ENCODE results near the gene LDLR.

Gene LDLR

DNA sequence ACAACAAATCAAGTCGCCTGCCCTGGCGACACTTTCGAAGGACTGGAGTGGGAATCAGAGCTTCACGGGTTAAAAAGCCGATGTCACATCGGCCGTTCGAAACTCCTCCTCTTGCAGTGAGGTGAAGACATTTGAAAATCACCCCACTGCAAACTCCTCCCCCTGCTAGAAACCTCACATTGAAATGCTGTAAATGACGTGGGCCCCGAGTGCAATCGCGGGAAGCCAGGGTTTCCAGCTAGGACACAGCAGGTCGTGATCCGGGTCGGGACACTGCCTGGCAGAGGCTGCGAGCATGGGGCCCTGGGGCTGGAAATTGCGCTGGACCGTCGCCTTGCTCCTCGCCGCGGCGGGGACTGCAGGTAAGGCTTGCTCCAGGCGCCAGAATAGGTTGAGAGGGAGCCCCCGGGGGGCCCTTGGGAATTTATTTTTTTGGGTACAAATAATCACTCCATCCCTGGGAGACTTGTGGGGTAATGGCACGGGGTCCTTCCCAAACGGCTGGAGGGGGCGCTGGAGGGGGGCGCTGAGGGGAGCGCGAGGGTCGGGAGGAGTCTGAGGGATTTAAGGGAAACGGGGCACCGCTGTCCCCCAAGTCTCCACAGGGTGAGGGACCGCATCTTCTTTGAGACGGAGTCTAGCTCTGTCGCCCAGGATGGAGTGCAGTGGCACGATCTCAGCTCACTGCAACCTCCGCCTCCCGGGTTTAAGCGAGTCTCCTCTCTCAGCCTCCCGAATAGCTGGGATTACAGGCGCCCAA, at the start of gene LDLR:
Gene LDLR (plus strand): TSS at position 210 of the 760 bp plus-strand sequence. CDS start 86 bp downstream, at position 296.
- peak; percentile 79 for DNase-seq (ENCODE audit: low spot score)

- DNase-seq (ENCODE audit: low spot score): no peak
These were observed 48.1 kb upstream of the LDLR start for GRCh38 chr19:11041194-11041593.

- no peak for DNase-seq (ENCODE audit: low spot score)
These were observed 47.2 kb upstream of the LDLR start for GRCh38 chr19:11041966-11042627.

DNA sequence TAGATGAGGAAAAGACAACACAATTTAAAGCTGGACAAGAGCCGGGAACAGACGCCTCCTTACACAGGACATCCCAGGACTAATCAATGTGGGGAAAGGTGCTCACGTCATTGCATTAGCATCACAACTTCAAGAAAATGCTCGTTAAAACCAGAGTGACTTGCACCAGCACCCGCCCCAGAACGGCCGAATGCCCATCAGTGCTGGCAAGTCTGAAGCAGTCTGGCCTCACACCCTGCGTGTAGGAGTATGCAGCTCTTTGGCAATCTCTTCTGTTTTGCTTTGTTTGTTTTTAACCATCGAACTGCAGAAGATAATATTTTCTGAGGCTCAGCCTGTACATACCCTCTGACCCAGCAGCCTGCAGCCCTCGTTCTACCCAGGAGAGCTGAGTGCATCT, 44.8 kb upstream of the LDLR start:
- DNase-seq (ENCODE audit: low spot score): no peak

- no peak for DNase-seq (ENCODE audit: low spot score)
These were observed 43.7 kb upstream of the LDLR start for GRCh38 chr19:11045536-11045935.

DNA sequence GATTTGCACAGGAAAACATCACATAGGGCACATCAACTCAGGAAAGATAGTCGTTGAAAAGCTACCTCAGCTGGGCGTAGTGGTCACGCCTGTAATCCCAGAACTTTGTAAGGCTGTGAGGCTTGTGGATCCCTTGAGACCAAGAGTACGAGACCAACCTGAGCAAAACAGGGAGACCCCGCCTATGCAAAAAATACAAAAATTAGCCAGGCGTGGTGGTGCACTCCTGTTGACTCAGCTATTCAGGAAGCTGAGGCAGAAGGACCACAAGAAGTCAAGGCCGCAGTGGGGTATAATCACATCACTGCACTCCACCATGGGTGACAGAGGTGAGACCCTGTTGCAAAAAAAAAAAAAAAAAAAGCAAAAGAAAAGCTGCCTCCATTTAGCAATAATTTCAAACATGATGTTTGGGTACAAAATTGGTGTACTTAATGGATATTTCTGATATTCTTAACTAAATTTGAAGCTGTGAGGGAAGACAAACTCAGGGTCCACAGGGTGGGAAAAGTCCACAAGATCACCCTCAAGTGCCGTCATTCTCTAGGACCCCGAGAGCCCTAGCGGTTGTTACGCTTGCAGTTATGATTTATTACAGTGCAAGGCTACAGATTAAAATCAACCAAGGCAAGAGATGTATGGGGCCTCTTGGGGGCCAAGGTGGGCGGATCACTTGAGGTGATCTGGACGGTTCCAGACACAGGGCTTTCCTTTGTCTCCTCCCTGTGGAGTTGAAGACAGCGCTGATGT, 42.5 kb upstream of the LDLR start:
- no peak for DNase-seq (ENCODE audit: low spot score)

DNA sequence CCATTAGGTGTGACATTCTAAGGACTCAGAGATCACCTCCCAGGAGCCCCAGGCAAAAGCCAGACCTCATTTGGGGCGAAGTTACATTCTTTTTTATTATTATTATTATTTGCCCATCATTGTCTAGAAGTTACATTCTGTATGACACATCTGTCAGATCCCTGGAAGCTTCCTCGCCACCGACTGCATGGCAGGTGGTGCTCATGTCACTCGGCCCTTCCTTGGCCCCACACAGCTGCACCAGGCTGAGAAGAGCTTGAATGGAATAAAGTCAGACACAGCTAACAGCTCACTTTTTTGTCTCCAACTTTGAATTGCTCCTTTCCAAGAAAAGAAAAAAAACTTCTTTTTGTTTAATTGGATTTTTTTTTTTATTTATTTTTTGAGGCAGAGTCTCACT, 41.4 kb upstream of the LDLR start:
- DNase-seq (ENCODE audit: low spot score): no peak

- DNase-seq (ENCODE audit: low spot score): no peak
These were observed 38.7 kb upstream of the LDLR start for GRCh38 chr19:11050323-11051114.

DNA sequence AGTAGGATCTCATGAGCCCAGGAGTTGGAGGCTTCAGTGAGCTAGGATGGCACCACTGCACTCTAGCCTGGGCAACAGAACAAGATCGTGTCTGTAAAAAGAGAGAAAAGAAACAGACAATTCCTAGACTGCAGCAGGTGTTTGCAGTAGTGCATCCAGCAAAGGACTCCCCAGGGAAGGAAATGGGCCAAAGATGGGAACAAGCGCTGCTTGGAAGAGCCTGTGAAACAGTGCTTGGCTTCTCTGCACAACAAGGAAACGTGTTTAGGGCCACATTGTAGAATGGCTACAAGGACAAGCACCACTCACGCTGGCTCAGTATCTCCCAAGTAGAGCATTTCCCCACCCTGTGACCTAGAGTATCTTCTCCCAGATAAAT, 35.5 kb upstream of the LDLR start:
- DNase-seq (ENCODE audit: low spot score): no peak

GRCh38 chr19:11054200-11054599, 35.1 kb upstream of the LDLR start:
- no peak for DNase-seq (ENCODE audit: low spot score)

- no peak for DNase-seq (ENCODE audit: low spot score)
These were observed 34.6 kb upstream of the LDLR start for GRCh38 chr19:11054628-11055027.

- DNase-seq (ENCODE audit: low spot score): no peak
These were observed 30.8 kb upstream of the LDLR start for GRCh38 chr19:11058246-11059030.

GRCh38 chr19:11059511-11060358, 29.5 kb upstream of the LDLR start:
- no peak for DNase-seq (ENCODE audit: low spot score)

- no peak for DNase-seq (ENCODE audit: low spot score)
These were observed 27.3 kb upstream of the LDLR start for GRCh38 chr19:11061952-11062351.

- no peak for DNase-seq (ENCODE audit: low spot score)
These were observed 25.8 kb upstream of the LDLR start for GRCh38 chr19:11063434-11063833.

DNA sequence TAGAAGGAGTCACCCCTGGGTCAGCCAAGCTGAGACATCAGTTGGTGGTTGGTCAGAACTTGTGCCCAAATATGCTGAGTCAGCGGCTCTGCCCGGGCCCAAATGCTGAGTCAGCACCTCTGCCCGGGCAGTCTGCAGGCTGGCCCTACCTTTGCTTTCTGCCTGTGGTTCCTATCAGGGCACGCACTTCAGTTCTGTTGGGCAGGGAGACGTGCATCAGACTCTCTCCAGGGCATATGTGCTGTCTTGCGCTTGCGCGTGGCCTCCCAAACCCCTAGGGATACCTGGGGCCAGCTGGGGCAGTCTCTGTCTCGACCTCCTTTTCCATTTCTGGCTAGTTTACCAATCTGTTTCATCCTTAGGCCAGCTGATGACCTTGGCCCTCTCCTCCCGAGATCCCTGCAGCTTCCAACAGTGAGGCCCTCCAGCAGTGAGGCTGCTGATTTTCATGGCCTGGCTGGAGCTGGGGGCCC, 24.4 kb upstream of the LDLR start:
- DNase-seq (ENCODE audit: low spot score): peak; percentile 51

GRCh38 chr19:11066326-11066725, 22.9 kb upstream of the LDLR start:
- DNase-seq (ENCODE audit: low spot score): no peak

GRCh38 chr19:11067356-11068113, 21.7 kb upstream of the LDLR start:
- peak; percentile 2 for DNase-seq (ENCODE audit: low spot score)

DNA sequence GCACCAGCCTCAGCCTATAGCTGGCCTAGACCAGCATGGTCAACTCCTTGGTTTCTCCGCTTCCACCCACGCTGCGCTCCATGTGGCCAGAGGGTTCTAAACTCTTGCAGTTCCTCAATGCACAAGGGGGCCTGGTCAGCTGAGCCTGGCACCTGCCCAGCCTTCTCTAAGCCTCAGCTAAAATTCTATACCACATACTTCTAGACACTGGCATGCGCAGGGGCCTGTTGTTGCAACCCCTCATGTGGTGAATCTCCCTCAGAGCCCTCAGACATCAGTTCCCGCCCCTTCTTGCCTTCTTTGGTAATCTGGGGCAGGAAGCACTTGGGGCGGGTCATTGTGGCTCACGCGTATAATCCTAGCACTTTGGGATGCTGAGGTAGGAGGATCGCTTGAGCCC, 19.7 kb upstream of the LDLR start:
- no peak for DNase-seq (ENCODE audit: low spot score)

- DNase-seq (ENCODE audit: low spot score): no peak
These were observed 19.1 kb upstream of the LDLR start for GRCh38 chr19:11070123-11070522.

Data from AG20443 (cell line).